Karpas-422 (cell line): ENCODE data around the gene RTKN. TPM values are rescaled to one million over a fixed set of nuclear protein-coding genes. Genes with fewer than 3 reads are reported as not detected.
A peak's percentile ranks its signal among the peaks of the same experiment; 100 is the strongest.

ENCODE experiments used
- DNase-seq: peaks from one replicate; pipeline ENCODE4 v3.0.0-alpha.2; 2015
- H2AFZ ChIP-seq: fragments of 200-600 bp; sonication (generic); 2 replicates; pipeline ENCODE4 v1.6.1; 2014; ENCODE audit warnings: antibody characterized with exemption, low read length, mixed read lengths
- H3K27ac ChIP-seq: fragments of 200-600 bp; sonication (generic); 2 replicates; pipeline ENCODE4 v1.5.1; 2014; ENCODE audit warnings: mild to moderate bottlenecking, low read length, moderate library complexity
- H3K27me3 ChIP-seq: fragments of 200-600 bp; sonication (generic); 2 replicates; pipeline ENCODE4 v1.6.1; 2014; ENCODE audit warnings: low read length, mixed read lengths
- H3K36me3 ChIP-seq: fragments of 200-600 bp; sonication (generic); 2 replicates; pipeline ENCODE4 v1.6.1; 2014; ENCODE audit warnings: low read length, mixed read lengths; ENCODE audit not compliant: insufficient read depth
- H3K4me1 ChIP-seq: fragments of 200-600 bp; sonication (generic); 2 replicates; pipeline ENCODE4 v1.6.1; 2014; ENCODE audit warnings: mild to moderate bottlenecking, low read length, mixed read lengths
- H3K4me2 ChIP-seq: fragments of 200-600 bp; sonication (generic); 2 replicates; pipeline ENCODE4 v1.6.1; 2014; ENCODE audit warnings: low read length, low read depth, mild to moderate bottlenecking; ENCODE audit not compliant: poor library complexity, severe bottlenecking
- H3K4me3 ChIP-seq: fragments of 200-600 bp; sonication (generic); 2 replicates; pipeline ENCODE4 v1.5.1; 2014; ENCODE audit warnings: mild to moderate bottlenecking, antibody characterized with exemption, low read length, mixed read lengths
- H3K79me2 ChIP-seq: fragments of 200-600 bp; sonication (generic); 2 replicates; pipeline ENCODE4 v1.6.1; 2014; ENCODE audit warnings: mild to moderate bottlenecking, low read length, mixed read lengths
- H3K9ac ChIP-seq: fragments of 200-600 bp; sonication (generic); 2 replicates; pipeline ENCODE4 v1.6.0; 2014; ENCODE audit warnings: low read length
- H3K9me2 ChIP-seq: fragments of 200-600 bp; sonication (generic), shearing (Covaris generic); replicated peaks from 2 replicates; pipeline ENCODE4 v1.6.0; 2014; ENCODE audit warnings: mild to moderate bottlenecking, low read length, moderate library complexity; ENCODE audit not compliant: insufficient read depth
- H3K9me3 ChIP-seq: fragments of 300-700, 200-600 bp; sonication (generic); 2 replicates; pipeline ENCODE4 v1.6.1; 2014; ENCODE audit warnings: low read length, mixed read lengths
- H4K20me1 ChIP-seq: fragments of 200-600 bp; sonication (generic); 2 replicates; pipeline ENCODE4 v1.6.1; 2014; ENCODE audit warnings: mild to moderate bottlenecking, antibody characterized with exemption, low read length, low read depth; ENCODE audit not compliant: insufficient read depth
- total RNA-seq: library from RNA; depleted of rRNA; stranded (reverse); fragments of >200 nt; shearing (Covaris generic); gene quantifications from 2 replicates; pipeline ENCODE4 v1.2.3, GENCODE V29; 2014; ENCODE audit warnings: low replicate concordance

The RTKN gene
- total RNA-seq, 1 experiment from 2014 or later = 28.1 TPM

GRCh38 chr2:74419345-74419744 is 22.4 kb downstream of the RTKN start:
- Histone ChIP-seq H2AFZ (no peak overlapping the region), H3K79me2 (peaks cover 19% of the 10 kb centered on the region), H3K36me3 (no peaks in the 10 kb centered on the region; the same call in 1 of the 2 replicates), H3K27me3 (no peaks in the 10 kb centered on the region), H3K4me3 (no peak overlapping the region), H3K9me3 (no peaks in the 10 kb centered on the region), H3K27ac (no peak overlapping the region), H3K4me2 (peak overlapping the region; percentile 91), H3K9me2 (no peaks in the 10 kb centered on the region), H3K4me1 (peaks cover 46% of the 10 kb centered on the region), H4K20me1 (no peaks in the 10 kb centered on the region), H3K9ac (peak overlapping the region; percentile 6; the same call in 1 of the 2 replicates)
- DNase-seq = no peak

GRCh38 chr2:74418312-74418711 is 23.4 kb downstream of the RTKN start:
- no peak overlapping the region for H3K27ac ChIP-seq
- no peaks in the 10 kb centered on the region for H3K36me3 ChIP-seq
- H3K4me1 ChIP-seq = peaks cover 41% of the 10 kb centered on the region
- H2AFZ ChIP-seq = no peak overlapping the region
- H4K20me1 ChIP-seq = no peaks in the 10 kb centered on the region
- DNase-seq = no peak
- peaks cover 15% of the 10 kb centered on the region for H3K79me2 ChIP-seq
- H3K27me3 ChIP-seq = no peaks in the 10 kb centered on the region
- H3K9me2 ChIP-seq = no peaks in the 10 kb centered on the region
- H3K4me3 ChIP-seq = no peak overlapping the region
- no peaks in the 10 kb centered on the region for H3K9me3 ChIP-seq
- H3K9ac ChIP-seq = no peak overlapping the region
- H3K4me2 ChIP-seq = no peak overlapping the region

- no peaks in the 10 kb centered on the region for H4K20me1 ChIP-seq
- H3K36me3 ChIP-seq = no peaks in the 10 kb centered on the region
- H3K4me3 ChIP-seq = no peak overlapping the region
- H3K79me2 ChIP-seq = peaks cover 9% of the 10 kb centered on the region
- H2AFZ ChIP-seq = no peak overlapping the region
- no peaks in the 10 kb centered on the region for H3K9me2 ChIP-seq
- H3K27me3 ChIP-seq = no peaks in the 10 kb centered on the region
- peaks cover 36% of the 10 kb centered on the region for H3K4me1 ChIP-seq
- H3K9me3 ChIP-seq = no peaks in the 10 kb centered on the region
- DNase-seq = no peak
- no peak overlapping the region for H3K9ac ChIP-seq
- no peak overlapping the region for H3K4me2 ChIP-seq
- H3K27ac ChIP-seq = no peak overlapping the region
Measured at GRCh38 chr2:74417763-74418162, 24.0 kb downstream of the RTKN start.

GRCh38 chr2:74417197-74417596 is 24.5 kb downstream of the RTKN start:
- H3K4me3 ChIP-seq = no peak overlapping the region
- H3K27me3 ChIP-seq = no peaks in the 10 kb centered on the region
- H3K27ac ChIP-seq = no peak overlapping the region
- peaks cover 5% of the 10 kb centered on the region for H3K79me2 ChIP-seq
- H3K4me2 ChIP-seq = no peak overlapping the region
- no peak for DNase-seq
- no peak overlapping the region for H2AFZ ChIP-seq
- no peaks in the 10 kb centered on the region for H4K20me1 ChIP-seq
- H3K9me2 ChIP-seq = no peaks in the 10 kb centered on the region
- H3K9ac ChIP-seq = no peak overlapping the region
- H3K36me3 ChIP-seq = no peaks in the 10 kb centered on the region
- H3K4me1 ChIP-seq = peaks cover 30% of the 10 kb centered on the region
- no peaks in the 10 kb centered on the region for H3K9me3 ChIP-seq

GRCh38 chr2:74416778-74417177 is 25.0 kb downstream of the RTKN start:
- no peaks in the 10 kb centered on the region for H3K36me3 ChIP-seq
- H2AFZ ChIP-seq = no peak overlapping the region
- no peak overlapping the region for H3K4me3 ChIP-seq
- H3K27me3 ChIP-seq = no peaks in the 10 kb centered on the region
- no peaks in the 10 kb centered on the region for H4K20me1 ChIP-seq
- H3K4me2 ChIP-seq = no peak overlapping the region
- no peak overlapping the region for H3K27ac ChIP-seq
- peaks cover 29% of the 10 kb centered on the region for H3K4me1 ChIP-seq
- no peaks in the 10 kb centered on the region for H3K9me3 ChIP-seq
- H3K79me2 ChIP-seq = peaks cover under 1% of the 10 kb centered on the region; the same call in 1 of the 2 replicates
- H3K9ac ChIP-seq = no peak overlapping the region
- no peaks in the 10 kb centered on the region for H3K9me2 ChIP-seq
- DNase-seq = no peak

- no peaks in the 10 kb centered on the region for H3K27me3 ChIP-seq
- H3K36me3 ChIP-seq = no peaks in the 10 kb centered on the region
- H3K9me2 ChIP-seq = no peaks in the 10 kb centered on the region
- DNase-seq = no peak
- H3K79me2 ChIP-seq = no peaks in the 10 kb centered on the region
- no peaks in the 10 kb centered on the region for H3K9me3 ChIP-seq
- H3K4me2 ChIP-seq = no peak overlapping the region
- H4K20me1 ChIP-seq = no peaks in the 10 kb centered on the region
- H2AFZ ChIP-seq = no peak overlapping the region
- H3K4me3 ChIP-seq = no peak overlapping the region
- H3K4me1 ChIP-seq = peaks cover 24% of the 10 kb centered on the region
- H3K27ac ChIP-seq = no peak overlapping the region
- H3K9ac ChIP-seq = no peak overlapping the region
Measured at GRCh38 chr2:74415762-74416395, 25.9 kb downstream of the RTKN start.

GRCh38 chr2:74414881-74415761 is 26.6 kb downstream of the RTKN start:
- H3K27me3 ChIP-seq = no peaks in the 10 kb centered on the region

GRCh38 chr2:74414441-74414840 is 27.3 kb downstream of the RTKN start:
- no peaks in the 10 kb centered on the region for H3K9me2 ChIP-seq
- H3K36me3 ChIP-seq = no peaks in the 10 kb centered on the region
- H3K27me3 ChIP-seq = no peaks in the 10 kb centered on the region
- no peak overlapping the region for H3K4me2 ChIP-seq
- H4K20me1 ChIP-seq = no peaks in the 10 kb centered on the region
- no peak overlapping the region for H3K27ac ChIP-seq
- no peak overlapping the region for H3K4me3 ChIP-seq
- no peak for DNase-seq
- peaks cover 10% of the 10 kb centered on the region for H3K4me1 ChIP-seq
- H3K79me2 ChIP-seq = no peaks in the 10 kb centered on the region
- no peak overlapping the region for H2AFZ ChIP-seq
- no peaks in the 10 kb centered on the region for H3K9me3 ChIP-seq
- H3K9ac ChIP-seq = no peak overlapping the region

More at GRCh38 chr2:74414881-74415761, 26.6 kb downstream of the RTKN start:
- Histone ChIP-seq H3K79me2 (no peaks in the 10 kb centered on the region), H4K20me1 (no peaks in the 10 kb centered on the region), H3K9me2 (no peaks in the 10 kb centered on the region), H3K27ac (no peak overlapping the region), H3K4me2 (no peak overlapping the region), H2AFZ (no peak overlapping the region), H3K36me3 (no peaks in the 10 kb centered on the region), H3K9me3 (no peaks in the 10 kb centered on the region), H3K9ac (no peak overlapping the region), H3K4me3 (no peak overlapping the region), H3K4me1 (peaks cover 16% of the 10 kb centered on the region)
- DNase-seq = no peak
